Germinal center (tissue), 1 donor: Measurements from ENCODE around the gene GSTM3.
A peak's percentile ranks its signal among the peaks of the same experiment; 100 is the strongest.
"Not testable (repeated sequence)": the region's sequence is repeated elsewhere in the genome, so short reads cannot be mapped to it uniquely, and the experiment has no call there.

Experiments
- DNase-seq: peaks from one replicate; pipeline ENCODE4 v3.0.0; 2012; ENCODE audit warnings: mixed read lengths, low spot score

GSTM3 gene

DNA sequence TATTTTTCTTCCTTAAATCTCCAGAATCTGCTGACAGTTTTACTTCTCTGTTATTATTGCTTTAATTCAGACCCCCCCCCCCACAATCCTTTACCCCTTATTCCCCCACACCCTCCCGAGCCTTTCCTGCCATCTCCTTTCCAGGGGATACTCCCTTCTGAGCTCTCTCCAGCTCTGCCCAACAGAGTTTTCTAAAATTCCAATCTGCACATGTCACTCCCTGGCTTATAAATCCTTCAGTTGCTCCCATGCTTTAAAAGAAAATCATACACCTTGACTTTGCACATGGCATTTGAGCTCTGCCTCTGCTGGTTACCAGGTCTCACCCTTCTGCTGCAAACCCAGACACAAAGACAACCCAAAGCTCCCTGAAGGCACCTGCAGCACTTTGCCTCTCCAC is 34.6 kb upstream of the GSTM3 start:
- DNase-seq: no peak

DNA sequence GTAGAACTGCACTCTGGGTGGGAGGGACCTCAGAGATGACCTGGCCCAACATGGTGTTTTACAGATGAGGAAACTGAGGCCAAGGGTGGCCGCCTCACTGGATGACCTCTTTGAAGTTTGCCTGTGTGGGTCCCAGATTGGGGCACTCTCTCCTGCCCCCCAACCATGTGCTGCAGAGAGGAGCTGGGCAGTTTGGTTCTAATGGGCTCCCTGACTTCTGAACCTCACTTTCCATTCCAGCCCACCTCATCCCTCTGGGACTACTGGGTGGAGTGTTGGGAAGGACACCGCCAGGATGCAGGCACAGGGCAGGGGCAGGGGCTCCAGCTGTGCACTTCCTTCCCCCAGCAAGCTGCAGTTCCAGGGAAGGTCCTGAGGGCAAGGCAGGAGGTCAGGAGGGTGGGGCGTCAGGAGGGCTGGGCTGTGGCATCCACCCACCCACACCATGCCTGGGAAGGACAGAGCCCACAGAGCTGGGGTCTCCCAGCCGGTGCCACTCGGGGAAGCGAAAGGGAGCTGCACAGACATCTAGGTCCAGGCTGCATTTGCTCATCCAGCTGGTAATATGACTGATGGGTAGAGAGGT is 33.2 kb upstream of the GSTM3 start:
- no peak for DNase-seq

DNA sequence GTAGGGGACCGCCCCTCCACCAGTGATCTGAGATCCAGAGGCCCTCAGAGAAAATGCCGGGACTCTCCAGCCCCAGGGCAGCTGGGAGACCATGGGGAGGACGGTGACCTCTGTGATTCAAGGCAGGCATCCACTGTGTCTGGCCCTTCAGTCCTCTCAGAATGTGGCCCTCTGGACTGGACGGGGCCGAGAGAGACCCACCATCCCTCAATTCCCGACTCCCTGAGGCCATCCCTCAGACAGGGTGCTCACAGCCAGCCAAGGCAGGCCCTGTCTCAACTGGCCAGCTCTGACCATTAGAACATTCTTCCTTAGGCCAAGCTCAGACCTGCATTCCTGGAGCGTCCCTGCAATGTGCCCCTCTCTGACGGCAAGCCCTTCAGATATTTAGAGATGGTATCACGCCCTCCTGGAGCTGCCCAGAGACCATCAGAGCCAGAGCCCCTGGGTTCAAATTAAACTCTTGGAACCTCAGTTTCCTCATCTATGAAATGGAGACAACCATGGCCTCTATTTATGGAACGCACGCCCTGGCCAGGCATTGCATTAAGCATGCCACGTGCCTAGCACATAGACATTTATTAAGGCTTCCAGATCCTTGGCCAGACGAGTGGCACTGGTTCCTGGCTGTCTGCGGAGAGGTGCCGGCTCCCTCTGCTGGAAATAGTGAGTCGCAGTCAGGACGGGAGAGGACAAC is 32.5 kb upstream of the GSTM3 start:
- peak; percentile 50 for DNase-seq

DNA sequence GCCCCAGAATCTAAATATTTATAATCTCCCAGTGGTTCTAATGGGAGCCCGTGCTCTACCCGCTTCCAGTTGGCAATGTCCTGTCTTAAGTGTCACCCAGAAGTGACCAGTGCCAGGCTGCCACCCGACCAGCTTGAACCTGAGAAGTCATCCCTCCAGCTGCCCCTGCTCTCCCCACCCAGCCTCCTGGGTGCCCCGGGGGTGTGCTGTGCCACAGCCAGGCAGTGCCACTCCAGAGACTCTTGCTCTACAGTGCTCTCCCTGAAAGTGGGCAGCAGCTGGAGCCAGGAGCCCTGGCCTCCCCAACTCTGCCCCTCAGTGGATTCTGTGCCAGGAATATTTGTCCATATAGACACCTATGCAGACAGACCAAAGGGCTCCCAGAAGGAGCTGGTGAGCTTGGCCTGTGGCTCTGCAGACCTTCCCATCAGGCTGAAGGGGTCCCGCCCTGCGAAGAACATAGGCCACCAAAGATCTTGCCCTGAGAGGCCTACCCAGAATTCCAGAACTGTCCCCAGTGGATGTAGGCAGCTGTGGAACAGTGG is 31.9 kb upstream of the GSTM3 start:
- no peak for DNase-seq

DNA sequence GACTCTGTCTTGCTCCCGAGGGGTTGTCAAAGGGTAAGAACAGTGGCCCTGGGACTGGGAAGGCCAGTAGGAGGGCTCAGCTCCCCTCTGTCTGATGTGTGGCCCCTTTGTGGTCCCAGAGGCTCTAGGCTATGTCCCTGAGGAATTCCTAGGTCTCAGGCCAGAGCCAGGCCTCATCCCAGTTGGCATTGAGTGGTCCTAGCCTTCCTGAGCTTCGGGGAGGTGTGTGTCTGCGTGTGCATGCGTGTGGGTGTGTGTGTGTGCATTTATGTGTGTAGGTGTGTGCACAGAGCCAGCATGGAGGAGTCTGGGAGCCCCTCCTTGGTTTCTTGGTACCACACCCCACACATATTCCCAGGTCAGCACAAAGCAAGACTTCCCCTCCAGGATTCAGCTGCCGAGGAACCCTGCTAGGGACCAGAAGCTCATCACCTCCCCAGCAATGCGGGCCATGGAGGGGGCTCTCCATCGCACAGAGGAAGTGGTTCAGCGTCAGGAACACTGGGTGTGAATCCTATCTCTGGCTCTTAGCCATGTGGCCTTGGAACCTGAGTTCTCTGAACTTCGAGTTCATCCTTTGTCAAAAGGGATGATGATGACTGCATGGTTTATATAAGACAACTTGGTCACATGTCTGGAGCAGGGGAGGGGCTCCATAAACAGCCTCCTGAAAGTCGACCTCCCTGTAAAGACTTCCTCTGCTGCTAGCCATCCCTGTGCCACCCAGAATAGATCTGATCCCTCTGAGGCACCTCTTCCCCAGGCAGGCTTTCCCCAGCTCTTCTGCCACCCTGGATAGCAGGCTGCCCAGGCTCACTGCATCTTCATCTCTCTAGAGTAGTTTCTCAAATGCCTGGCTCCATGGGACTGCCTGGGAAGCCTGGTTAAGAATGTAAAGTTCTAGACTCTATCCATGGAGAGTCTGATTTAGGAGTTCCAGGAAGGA is 31.1 kb upstream of the GSTM3 start:
- DNase-seq: no peak

DNA sequence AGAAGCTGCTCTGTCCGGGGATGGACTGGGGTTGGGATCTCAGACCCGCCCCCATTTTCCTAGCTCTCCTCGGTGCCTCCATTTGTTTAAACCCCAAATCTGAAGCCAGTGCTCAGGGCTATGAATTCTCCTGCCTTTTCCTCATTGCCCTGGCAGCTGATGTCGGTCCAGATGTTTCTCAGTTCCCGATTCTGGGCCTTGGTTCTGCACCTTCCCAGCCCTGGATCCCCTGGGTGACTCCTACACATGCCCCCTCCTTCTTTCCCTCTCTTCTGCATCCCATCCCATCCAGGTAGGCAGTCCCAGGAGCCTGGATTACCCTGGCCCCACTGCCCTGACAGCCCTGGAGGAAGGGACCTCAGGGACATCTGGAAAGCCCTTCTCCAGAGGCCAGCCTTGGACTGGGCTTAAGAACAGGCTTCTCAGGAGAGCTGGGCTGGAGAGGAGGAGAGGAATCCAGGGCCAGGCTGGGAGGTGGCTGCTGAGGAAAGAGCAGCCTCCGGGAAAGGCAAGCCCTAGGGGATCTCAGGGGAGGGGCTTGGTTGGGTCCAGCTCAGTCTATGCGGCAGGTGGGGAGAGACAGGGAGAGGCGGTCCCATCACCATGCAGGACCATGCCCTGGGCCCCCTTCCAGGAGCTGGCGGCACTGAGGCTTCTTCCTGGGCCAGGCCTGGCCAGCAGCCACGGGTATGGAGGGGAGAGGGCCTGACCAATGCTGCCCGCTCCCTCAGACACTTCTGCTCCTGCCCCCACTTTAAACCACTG is 29.7 kb upstream of the GSTM3 start:
- no peak for DNase-seq

DNA sequence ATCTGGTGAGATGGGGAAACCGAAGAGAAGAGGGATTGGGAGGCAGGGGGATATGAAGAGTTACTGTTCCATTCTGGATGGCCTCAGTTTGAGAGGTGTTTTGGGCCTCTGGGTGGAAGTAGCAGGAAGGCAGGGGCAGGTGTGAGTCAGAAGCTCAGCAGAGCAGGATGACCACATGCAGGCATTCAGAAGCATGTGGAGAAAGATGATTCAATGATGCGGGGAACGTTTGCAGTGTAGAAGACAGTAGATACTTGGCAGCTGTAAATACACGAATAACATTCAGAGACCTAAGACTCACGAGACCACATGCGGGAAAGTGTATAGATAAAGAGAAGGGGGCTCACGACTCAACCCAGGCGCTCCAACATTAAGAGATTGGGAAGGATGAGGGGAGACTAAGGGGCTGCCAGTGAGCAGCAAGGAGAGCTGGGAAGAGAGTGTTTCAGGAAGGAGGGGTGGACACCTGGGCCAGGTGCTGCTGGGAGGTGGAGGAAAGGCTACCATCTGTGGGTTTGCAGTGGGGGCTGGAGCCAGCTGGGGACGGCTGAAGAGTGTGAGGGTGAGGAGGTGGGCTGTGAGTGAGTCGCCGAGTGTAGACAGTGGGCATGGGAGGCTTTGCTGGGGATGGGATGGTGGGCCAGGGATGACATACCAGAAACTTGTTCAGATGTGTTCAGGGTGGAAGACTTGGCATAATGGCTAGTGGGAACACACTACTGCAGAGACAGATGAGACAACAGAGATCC is 28.7 kb upstream of the GSTM3 start:
- DNase-seq: no peak

DNA sequence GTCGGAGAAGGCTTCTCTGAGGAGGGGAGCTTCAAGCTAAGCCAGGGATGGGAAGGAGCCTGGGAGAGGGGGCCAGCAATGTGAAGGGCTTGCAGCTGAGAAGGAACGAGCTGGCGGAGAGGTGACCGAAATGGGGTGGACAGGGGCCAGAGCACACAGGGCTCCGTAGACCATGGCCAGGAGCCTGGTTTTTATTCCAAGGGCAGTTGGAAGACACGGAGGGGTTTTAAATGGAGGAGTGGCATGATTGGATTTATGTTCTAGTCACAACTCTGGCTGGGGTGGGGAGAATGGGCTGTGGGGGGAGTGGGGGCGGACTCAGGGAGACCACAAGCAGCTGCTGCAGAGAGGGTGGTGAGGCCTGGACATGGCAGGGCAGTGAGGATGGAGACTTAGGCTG is 28.0 kb upstream of the GSTM3 start:
- DNase-seq: no peak

DNA sequence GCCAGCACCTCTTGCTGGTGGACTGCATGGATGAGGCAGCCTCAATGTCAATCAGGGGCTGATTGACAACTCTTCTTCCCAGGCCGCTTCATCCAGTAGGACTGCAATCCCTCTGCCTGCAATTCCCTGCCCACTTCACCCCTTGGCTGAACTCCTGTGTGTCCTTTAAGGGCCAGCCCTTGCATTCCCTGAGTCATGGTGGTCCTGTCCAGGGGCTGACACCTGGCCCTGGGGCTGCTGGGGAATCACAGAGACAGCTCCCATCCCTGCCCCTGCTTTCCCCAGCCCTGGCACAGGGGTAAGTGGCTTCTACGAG is 27.5 kb upstream of the GSTM3 start:
- DNase-seq: no peak

DNA sequence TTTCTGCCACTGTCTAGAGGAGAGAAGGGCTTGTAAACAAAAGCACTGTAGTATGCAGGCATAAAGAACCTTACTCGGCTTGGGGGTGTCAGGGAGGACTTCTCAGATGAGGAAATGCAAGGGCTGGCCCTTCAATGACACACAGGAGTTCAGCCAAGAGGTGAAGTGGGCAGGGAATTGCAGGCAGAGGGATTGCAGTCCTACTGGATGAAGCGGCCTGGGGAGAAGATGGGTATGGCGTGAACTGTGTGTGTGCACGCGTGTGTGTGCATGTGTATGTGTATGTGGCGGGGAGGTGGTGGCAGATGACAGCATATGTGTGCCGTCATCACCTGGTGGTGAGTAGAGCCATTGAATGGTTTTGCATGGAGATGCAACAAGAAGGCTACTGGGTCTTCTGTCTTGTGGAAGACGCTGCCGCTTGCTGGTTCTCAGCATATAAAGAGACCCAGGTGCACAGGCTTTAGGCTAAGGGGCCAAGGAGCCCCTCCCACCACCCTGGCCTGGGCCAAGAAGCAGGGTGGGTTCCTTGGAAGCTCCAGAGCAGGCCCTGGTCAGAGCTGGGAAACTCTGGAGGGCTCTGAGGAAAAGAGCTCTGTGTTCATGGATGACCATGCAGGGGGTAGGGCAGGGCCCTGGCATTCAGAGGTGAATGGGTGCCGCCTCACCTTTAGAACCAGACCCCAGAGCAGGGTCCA is 26.9 kb upstream of the GSTM3 start:
- DNase-seq: no peak

DNA sequence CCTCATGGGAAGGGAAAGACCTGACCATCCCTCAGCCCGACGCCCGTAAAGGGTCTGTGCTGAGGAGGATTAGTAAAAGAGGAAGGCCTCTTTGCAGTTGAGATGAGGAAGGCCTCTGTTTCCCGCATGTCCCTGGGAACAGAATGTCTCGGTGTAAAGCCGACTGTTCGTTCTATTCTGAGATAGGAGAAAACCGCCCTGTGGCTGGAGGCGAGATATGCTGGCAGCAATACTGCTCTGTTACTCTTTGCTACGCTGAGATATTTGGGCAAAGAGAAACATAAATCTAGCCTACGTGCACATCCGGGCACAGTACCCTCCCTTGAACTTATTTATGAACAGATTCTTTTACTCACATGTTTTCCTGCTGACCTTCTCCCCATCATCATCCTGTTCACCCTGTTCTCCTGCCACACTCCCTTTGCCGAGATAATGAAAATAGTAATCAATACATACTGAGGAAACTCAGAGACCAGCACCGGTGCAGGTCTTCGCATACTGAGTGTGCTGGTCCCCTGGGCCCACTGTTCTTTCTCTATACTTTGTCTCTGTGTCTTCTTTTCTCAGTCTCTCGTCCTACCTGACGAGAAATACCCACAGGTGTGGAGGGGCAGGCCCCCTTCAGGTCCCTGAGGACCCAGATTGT is 26.3 kb upstream of the GSTM3 start:
- not testable (repeated sequence) for DNase-seq

DNA sequence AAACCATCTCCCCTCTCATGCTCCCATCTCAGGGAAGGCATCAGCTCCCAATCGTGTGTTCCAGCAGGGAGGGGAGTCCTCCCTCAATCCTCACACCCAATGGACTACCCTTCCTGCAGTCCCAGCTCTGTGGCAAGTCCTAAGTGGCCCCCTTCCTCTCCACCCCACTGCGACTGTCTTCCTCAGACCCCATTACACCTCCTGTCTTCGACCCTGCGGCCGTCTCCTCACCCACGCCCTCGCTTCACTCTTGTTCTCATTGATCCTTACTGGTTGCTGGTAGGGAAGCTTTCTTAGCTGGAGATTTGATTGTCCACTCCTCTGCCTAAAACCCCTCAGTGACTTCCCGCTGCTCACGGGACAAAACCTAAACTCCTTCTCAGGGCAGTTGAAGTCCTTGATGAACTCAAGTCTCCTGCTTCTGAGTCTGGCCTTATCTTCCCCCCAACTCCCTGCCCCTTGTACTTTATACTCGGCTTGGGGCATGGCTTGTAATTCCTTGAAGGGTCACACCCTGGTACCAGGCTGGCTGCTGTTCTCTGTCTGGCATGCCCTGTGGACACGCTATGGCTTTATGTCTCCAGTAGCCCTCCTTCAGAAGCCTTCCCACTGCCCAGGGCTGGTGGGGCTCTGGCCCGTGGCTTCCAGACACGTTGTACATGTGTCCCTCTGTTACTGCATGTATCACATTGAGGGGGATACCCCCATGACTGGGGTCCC is 25.2 kb upstream of the GSTM3 start:
- DNase-seq: no peak

DNA sequence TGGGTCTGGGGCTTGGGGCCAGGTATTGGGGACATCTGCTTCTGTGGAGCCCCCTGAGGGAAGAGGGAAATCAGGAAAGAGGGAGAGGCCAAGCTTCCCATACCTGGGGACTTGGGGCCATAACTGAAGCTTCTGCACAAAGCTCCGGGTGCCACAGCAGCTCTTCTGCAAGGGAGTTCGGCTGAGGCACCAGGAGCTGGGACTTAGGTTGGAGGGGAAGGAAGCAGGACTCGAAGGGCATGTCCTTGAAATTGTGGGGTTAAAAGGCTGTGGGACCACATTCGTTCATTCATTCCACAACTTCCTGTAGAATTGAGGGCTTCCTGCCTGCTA is 24.6 kb upstream of the GSTM3 start:
- no peak for DNase-seq

DNA sequence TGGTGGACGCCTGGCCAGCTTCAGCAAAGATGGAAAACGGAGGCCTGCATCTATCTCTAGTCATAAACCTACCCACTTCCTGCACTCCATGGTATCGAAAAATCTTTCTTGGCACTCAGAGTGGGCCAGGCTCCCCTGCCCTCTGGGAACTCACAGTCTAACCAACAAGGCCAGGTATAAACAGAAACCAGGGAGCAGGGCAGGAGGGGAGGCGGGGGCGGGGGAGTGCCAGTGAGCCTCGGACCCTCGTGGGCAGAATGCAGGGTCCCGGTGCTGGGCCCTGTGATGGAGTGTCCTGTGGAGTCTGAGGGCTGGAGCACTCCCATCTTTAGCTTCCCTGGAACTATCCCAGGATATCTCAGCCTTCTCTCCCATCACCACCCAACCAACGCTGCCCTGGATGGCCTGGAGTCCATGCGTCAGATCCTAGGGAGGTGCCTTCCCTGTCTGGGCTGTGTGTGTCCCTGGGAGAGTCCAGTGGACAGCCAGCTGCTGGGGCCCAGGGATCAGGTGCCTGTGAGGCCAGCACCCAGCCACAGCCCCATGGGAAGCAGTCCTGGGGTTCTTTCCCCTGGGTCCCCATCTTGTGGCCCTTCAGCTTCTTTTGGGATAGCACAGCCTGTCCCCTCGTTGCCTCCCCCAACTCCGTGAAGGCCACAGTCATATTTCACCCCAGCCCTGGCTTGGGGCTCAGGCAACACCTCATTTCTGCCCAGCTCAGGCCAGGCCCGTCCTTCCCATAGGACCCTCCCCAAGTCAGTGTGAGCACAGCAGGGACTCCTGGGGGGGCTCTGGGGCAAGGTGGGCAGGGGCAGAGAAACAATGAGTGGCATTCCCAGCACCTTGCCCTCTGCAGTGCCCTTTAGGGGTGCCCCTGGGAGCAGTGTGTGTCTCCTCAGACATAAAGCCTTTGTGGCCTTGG is 24.0 kb upstream of the GSTM3 start:
- DNase-seq: no peak

DNA sequence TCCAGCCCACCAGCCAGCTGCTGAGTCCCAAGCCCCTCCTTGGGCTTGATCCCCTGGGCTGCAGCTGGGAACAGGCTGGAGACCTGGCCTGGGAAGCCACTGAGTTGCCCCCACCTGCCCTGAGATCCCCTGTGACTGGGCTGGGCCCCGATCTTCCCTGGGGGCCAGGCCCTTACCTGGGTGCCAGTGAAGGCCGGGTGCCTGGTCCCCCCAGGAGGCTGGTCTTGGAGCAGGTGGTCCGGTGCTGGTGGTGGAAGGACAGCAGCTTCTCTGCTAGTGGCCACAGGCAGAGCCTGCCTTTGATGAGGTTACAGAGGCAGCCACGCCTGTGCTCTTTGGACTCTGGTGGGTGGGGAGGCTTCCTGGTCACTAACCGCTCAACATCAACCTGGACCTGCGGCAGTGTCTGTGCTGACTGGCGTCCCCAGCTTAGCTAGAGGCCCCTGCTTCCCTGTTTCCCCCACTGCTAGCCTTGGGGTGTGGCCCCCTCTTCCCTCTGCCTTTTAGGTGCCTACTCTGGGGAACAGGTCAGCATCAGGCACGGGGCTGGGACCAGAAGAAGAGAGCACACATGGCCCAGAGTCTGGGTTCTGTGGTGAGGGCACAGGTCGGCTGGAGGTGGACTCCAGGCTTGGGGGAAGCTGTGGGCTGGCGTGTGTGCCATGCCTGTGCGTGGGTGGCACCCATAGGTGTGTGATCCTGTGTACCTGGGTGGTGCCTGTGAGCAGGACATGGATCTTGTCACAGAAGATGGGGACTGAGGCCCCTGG is 23.0 kb upstream of the GSTM3 start, which contains the start of gene EPS8L3:
EPS8L3 (minus strand) TSS at position 278 of the 770 bp plus-strand sequence. CDS start 2,174 bp downstream, outside the sequence.
- no peak for DNase-seq

DNA sequence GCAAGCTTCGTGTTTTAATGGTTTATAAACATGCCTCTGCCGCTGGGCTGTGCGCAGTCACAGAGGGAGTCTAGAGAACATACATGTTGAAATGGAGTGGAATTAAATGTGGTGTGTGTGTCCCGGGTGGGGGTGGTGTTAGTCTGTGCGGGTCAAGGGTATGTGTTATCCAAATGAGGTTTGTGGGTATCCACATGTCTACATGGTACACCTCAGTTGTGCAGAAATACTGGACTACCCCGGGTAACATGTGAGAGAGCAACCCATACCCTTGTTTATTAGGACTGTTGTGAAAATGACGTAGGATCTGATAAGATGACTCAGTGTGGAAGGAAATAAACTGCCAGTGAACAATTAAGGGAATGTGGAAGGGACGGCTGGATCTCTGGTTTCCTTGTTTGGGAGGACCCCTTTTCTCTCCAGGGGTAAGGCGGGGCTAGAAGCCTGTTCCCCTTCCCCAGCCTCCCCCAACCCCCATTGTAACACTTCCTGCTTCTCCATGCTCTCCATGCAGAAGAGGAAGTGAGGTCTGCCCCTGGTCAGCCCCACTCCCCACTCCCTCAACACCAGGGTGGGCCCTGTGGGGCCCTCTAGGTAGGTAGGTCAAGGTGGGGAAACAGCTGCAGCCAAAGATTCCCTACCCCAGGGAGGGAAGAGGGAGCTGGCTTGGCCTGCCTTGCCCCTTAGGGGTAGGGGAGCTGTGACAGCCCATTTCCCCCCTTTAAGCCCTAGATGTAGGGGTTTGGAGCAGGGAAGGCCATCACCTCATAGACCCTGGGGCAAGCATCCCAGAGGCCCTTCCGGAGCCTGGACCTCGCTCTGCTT is 22.2 kb upstream of the GSTM3 start:
- DNase-seq: no peak
